Stomach (tissue), 9 donors: Measurements from ENCODE around the gene ZNF561. TPM values are rescaled to one million over a fixed set of nuclear protein-coding genes. Genes with fewer than 3 reads are reported as not detected.

ENCODE experiments used
- DNase-seq, 2 donors: peaks; one replicate each; pipeline versions ENCODE4 v3.0.0 to v3.0.0-alpha.2; 2013 to 2019
- H3K27ac ChIP-seq, 5 donors: fragments of 200-600 bp in 4 of 5; sonication (generic) in 4 of 5; one replicate each; pipeline ENCODE4 v1.5.1; 2013 to 2019; ENCODE audit warnings: mild to moderate bottlenecking in 1 of 5, moderate library complexity in 1 of 5
- H3K27me3 ChIP-seq, 3 donors: fragments of 200-600 bp; sonication (generic); one replicate each; pipeline ENCODE4 v1.5.1; 2017 to 2019; ENCODE audit warnings: mixed run types in 1 of 3
- H3K36me3 ChIP-seq, 4 donors: fragments of 200-600 bp; sonication (generic); 1 replicate in 3 of 4; 2 replicates in 1 of 4; pipeline ENCODE4 v1.5.1; 2016 to 2019
- H3K4me1 ChIP-seq, 4 donors: fragments of 200-600 bp; sonication (generic); one replicate each; pipeline ENCODE4 v1.5.1; 2016 to 2019
- H3K4me3 ChIP-seq, 4 donors: fragments of 200-600 bp; sonication (generic) in 3 of 4; one replicate each; pipeline ENCODE4 v1.5.1; 2016 to 2019; ENCODE audit warnings: mild to moderate bottlenecking in 1 of 4
- H3K9me3 ChIP-seq, 4 donors: fragments of 200-600 bp; sonication (generic); one replicate each; pipeline ENCODE4 v1.5.1; 2016 to 2019
- CTCF ChIP-seq, 7 experiments: fragments of 450-650 bp in 4 of 7; fragments of 200-600 bp in 3 of 7; sonication (generic) in 3 of 7; IDR thresholded peaks; one replicate each; pipeline ENCODE4 v1.5.1; 2016 to 2019; ENCODE audit warnings: antibody characterized with exemption in 7 of 7, control low read depth in 2 of 7, mild to moderate bottlenecking in 1 of 7
- EP300 ChIP-seq: sonication (generic); formaldehyde crosslinking; IDR thresholded peaks from one replicate; pipeline ENCODE4 v1.6.1; 2017; ENCODE audit warnings: antibody characterized with exemption
- POLR2A ChIP-seq, 4 donors: fragments of 450-650 bp; IDR thresholded peaks; one replicate each; pipeline ENCODE4 v1.6.1; 2016; ENCODE audit warnings: antibody characterized with exemption in 4 of 4, control low read depth in 2 of 4, mild to moderate bottlenecking in 1 of 4, moderate library complexity in 1 of 4
- POLR2AphosphoS5 ChIP-seq, 3 donors: sonication (generic); formaldehyde crosslinking; IDR thresholded peaks; one replicate each; pipeline ENCODE4 v1.6.1; 2016; ENCODE audit warnings: antibody characterized with exemption in 3 of 3
- WGBS, 5 donors: extraction: QIAGEN DNeasy Blood & Tissue Kit in 3 of 5; methylation state at CpG; one replicate each; pipeline versions ENCODE4 v1.1.5 to v1.1.7; 2013 to 2018; 5-methylcytosine and 5-hydroxymethylcytosine counted together
- intact Hi-C: fragments of 100-400 bp; cut with DNase I; formaldehyde crosslinking; loops from one replicate; pipeline ENCODE4 v1.15.1; 2023; ENCODE audit warnings: low total_unique reads
- polyA plus RNA-seq, 3 donors: library from polyadenylated mRNA; stranded (reverse); fragments of 200-250 nt; gene quantifications; one replicate each; pipeline ENCODE4 v1.2.3, GENCODE V29; 2013
- total RNA-seq, 5 donors: library from RNA; depleted of rRNA; stranded (reverse); fragments of >200 nt; gene quantifications; one replicate each; pipeline versions ENCODE4 v1.1.0 to v1.2.3, GENCODE V29; 2014 to 2016
- donor health status: healthy with polysubstance abuse.
- donor health status: Bipolar disorder and iron deficiency.
- donor health status: healthy.

Gene ZNF561
- total and polyA plus RNA-seq, 8 donors: 7.0 to 47.9 (median 19.5) TPM

DNA sequence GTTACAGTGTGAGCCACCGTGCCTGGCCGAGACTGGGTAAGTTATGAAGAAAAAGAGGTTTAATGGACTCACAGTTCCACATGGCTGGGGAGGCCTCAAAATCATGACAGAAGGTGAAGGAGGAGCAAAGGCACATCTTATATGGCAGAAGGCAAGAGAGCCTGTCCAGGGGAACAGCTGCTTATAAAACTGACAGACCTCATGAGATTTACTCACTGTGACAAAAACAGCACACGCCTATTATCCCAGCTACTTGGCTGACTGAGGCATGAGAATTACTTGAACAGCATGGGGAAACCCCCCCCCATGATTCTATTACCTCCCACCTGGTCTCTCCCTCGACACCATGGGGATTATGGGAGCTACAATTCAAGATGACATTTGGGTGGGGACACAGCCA, 23.4 kb upstream of the ZNF561 start:
- no peaks in the 10 kb centered on the region for H3K27me3 ChIP-seq
- no peak overlapping the region for H3K4me3 ChIP-seq
- intact Hi-C loops: no loop called here
- no peak for DNase-seq
- H3K9me3 ChIP-seq: peaks cover 0 to 30% (median 14%) of the 10 kb centered on the region in 4 donors
- no peaks in the 10 kb centered on the region for H3K4me1 ChIP-seq
- H3K36me3 ChIP-seq: peaks cover 9 to 85% (median 62%) of the 10 kb centered on the region in 4 donors
- TF ChIP-seq EP300 (no peak), POLR2A (IDR thresholded peaks at IDR 0.05) (no peak)
- 78 to 96% (median 88%) methylated on average over 4 of the region's 4 CpGs for WGBS, 5 donors
- H3K27ac ChIP-seq: no peak overlapping the region

GRCh38 chr19:9641810-9642209, 20.8 kb upstream of the ZNF561 start:
- DNase-seq: no peak
- no peak overlapping the region for H3K27ac ChIP-seq
- H3K27me3 ChIP-seq: no peaks in the 10 kb centered on the region
- H3K4me1 ChIP-seq: no peaks in the 10 kb centered on the region
- no peak overlapping the region for H3K4me3 ChIP-seq
- TF ChIP-seq POLR2A (IDR thresholded peaks at IDR 0.05) (no peak), CTCF (IDR thresholded peaks at IDR 0.05) (no peak), EP300 (no peak), POLR2AphosphoS5 (IDR thresholded peaks at IDR 0.05) (no peak)
- H3K9me3 ChIP-seq: peaks cover 0 to 18% (median 9%) of the 10 kb centered on the region in 4 donors
- intact Hi-C loops: no loop called here
- peaks cover 12 to 65% (median 43%) of the 10 kb centered on the region in 4 donors for H3K36me3 ChIP-seq
- 93 to 99% (median 95%) methylated on average over 6 of the region's 6 CpGs for WGBS, 5 donors

- Histone ChIP-seq H3K9me3 (peaks cover 0 to 18% (median 10%) of the 10 kb centered on the region in 4 donors), H3K27me3 (no peaks in the 10 kb centered on the region), H3K4me1 (no peaks in the 10 kb centered on the region), H3K4me3 (no peak overlapping the region), H3K36me3 (peaks cover 15 to 65% (median 42%) of the 10 kb centered on the region in 4 donors), H3K27ac (no peak overlapping the region)
- DNase-seq: no peak
- no peak for TF ChIP-seq POLR2AphosphoS5 (IDR thresholded peaks at IDR 0.05)
- no peak for TF ChIP-seq EP300
- intact Hi-C loops: no loop called here
- WGBS, 5 donors: 42 to 68% (median 48%) methylated on average over 1 of the region's 1 CpG
These were observed 19.9 kb upstream of the ZNF561 start for GRCh38 chr19:9640956-9641355.

DNA sequence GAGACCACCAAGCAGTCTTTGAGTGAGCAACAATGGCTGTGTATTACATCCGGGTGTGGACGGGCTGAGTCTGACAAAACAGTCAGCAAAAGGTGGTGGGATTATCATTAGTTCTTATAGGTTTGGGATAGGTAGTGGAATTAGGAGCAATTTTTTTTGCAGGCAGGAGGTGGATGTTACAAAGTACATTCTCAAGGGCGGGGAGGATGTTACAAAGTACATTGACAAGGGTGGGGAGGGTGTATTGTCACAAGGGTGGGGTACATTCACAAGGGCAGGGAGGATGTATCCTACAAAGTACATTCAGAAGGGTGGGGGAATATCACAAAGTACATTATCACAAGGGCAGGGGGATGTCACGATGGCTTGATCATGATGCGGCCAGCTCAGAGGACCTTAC, 15.0 kb upstream of the ZNF561 start:
- intact Hi-C loops: no loop called here
- no peak for DNase-seq
- Histone ChIP-seq H3K36me3 (peaks cover 8 to 62% (median 50%) of the 10 kb centered on the region in 4 donors), H3K4me1 (no peaks in the 10 kb centered on the region), H3K9me3 (peaks cover 0 to 12% (median under 1%) of the 10 kb centered on the region in 4 donors), H3K27ac (no peak overlapping the region), H3K27me3 (no peaks in the 10 kb centered on the region), H3K4me3 (no peak overlapping the region)
- 93 to 99% (median 96%) methylated on average over 5 of the region's 5 CpGs for WGBS, 5 donors
- no peak for TF ChIP-seq EP300
- no peak for TF ChIP-seq CTCF (IDR thresholded peaks at IDR 0.05)
- TF ChIP-seq POLR2AphosphoS5 (IDR thresholded peaks at IDR 0.05): no peak
- no peak for TF ChIP-seq POLR2A (IDR thresholded peaks at IDR 0.05)

DNA sequence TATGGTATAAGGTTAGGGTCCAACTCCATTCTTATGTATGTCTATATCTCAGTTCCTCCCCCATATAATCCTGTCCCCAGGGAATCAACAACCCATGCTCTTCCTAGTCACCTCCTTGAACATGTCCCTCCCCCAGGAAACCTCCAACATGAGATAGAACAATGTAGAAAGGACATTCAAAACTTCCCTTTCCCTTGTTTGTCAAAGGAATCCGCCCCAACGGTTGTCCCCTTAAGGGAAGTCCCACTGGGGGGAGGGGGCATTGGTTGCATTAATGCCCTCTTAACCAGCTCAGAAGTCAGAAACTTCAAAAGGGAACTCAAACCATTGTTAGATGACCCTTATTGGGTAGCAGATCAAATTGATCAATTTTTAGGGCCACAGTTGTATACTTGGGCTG, 6.8 kb upstream of the ZNF561 start:
- Histone ChIP-seq H3K4me3 (no peak overlapping the region), H3K27ac (no peak overlapping the region), H3K27me3 (no peaks in the 10 kb centered on the region), H3K9me3 (no peaks in the 10 kb centered on the region), H3K36me3 (peaks cover 0 to 11% (median 10%) of the 10 kb centered on the region in 4 donors), H3K4me1 (peaks cover 0 to 10% (median 2%) of the 10 kb centered on the region in 4 donors)
- no peak for DNase-seq
- WGBS, 5 donors: 75 to 89% (median 79%) methylated on average over 2 of the region's 2 CpGs
- intact Hi-C loops: loop anchor here (5.0 kb wide), 1 partner anchor 169 kb away; no protein-coding TSS in a partner anchor
- no peak for TF ChIP-seq POLR2A (IDR thresholded peaks at IDR 0.05)
- TF ChIP-seq POLR2AphosphoS5 (IDR thresholded peaks at IDR 0.05): no peak
- TF ChIP-seq CTCF (IDR thresholded peaks at IDR 0.05): no peak
- no peak for TF ChIP-seq EP300
